Measurements from ENCODE around the gene FGF22.

DNA sequence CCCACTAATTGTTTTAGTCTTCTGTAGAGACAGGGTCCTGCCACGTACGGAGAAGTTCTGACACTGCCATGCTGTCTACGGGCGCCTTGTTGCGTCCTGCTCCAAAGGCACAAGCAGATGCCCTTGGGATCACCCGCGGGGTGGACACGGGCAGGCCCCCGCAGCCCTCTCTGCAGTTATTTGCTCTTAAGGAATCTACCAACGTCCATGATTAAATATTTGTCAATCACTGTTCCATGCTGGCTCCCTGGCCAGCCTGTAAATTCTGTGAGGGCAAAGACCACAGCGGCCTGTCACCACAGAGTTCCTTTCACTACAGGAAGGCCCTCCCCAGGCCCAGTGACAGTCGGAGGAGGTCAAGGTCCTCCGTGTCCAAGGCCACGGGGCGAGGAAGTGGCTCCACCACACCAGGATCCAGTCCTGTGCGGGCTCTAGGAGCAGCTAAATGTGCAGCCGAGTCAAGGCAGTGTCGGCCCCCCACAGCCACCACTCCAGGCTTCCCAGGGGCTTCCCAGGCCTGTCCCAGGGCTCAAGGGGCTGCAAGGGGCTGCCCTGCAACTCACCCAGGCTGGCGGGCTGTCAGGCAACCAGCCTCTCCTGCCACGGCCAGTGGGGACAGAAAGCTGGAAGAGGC lies 21.2 kb downstream of the FGF22 start:
- TF ChIP-seq, protein P1, sequence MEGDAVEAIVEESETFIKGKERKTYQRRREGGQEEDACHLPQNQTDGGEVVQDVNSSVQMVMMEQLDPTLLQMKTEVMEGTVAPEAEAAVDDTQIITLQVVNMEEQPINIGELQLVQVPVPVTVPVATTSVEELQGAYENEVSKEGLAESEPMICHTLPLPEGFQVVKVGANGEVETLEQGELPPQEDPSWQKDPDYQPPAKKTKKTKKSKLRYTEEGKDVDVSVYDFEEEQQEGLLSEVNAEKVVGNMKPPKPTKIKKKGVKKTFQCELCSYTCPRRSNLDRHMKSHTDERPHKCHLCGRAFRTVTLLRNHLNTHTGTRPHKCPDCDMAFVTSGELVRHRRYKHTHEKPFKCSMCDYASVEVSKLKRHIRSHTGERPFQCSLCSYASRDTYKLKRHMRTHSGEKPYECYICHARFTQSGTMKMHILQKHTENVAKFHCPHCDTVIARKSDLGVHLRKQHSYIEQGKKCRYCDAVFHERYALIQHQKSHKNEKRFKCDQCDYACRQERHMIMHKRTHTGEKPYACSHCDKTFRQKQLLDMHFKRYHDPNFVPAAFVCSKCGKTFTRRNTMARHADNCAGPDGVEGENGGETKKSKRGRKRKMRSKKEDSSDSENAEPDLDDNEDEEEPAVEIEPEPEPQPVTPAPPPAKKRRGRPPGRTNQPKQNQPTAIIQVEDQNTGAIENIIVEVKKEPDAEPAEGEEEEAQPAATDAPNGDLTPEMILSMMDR (IDR thresholded peaks at IDR 0.05): no peak
- TF ChIP-seq POLR2A (IDR thresholded peaks at IDR 0.05): no peak

Measured in ovary (tissue), 3 donors.